Activated naive CD4-positive, alpha-beta T cell treated with anti-CD3 and anti-CD28 coated beads, Interleukin-2, amount 50 U/mL, for 16 hours (primary cell): ENCODE measurements around the gene FRS2.
"Not testable (repeated sequence)": the region's sequence is repeated elsewhere in the genome, so short reads cannot be mapped to it uniquely, and the experiment has no call there.

Experiments
- DNase-seq: peaks from one replicate; pipeline ENCODE4 v3.0.0-alpha.2; 2020

FRS2 gene

DNA sequence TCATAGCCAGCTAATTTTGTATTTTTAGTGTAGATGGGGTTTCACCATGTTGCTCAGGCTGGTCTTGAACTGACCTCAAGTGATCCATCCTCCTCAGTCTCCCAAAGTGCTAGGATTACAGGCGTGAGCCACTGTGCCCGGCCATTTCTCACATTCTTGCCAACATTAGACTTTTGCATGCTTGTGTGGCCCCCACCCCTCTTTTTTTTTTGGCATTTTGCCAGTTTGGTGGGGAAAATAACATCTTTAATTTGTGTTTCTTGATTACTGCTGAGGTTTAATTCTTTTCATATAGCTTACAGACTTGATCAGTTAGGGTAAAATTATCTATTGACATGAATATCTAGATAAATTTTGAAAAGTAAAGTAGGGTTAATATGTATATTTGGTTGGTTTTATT is 118.9 kb downstream of the FRS2 start:
- DNase-seq, result no peak

DNA sequence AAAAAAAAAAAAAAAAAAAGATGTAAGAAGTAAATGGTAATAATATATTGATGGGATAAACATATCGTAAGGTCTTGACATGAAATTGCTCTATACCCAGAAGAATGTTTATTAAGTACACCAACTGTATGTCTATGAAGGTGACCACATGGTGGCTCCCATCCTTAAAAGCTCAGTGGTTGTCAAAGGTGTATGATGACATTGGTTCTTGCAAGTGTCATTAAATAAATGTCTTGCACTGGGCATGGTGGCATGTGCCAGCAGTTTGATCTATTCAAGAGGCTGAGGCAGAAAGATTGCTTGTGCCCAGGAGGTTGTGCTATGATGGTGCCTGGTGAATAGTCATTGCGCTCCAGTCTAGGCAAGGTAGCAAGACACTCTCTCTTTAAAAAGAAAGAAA is 125.5 kb downstream of the FRS2 start:
- DNase-seq, result no peak

GRCh38 chr12:69598174-69598753 is 128.1 kb downstream of the FRS2 start:
- DNase-seq, result no peak

GRCh38 chr12:69600804-69601203 is 130.6 kb downstream of the FRS2 start:
- DNase-seq, result no peak

DNA sequence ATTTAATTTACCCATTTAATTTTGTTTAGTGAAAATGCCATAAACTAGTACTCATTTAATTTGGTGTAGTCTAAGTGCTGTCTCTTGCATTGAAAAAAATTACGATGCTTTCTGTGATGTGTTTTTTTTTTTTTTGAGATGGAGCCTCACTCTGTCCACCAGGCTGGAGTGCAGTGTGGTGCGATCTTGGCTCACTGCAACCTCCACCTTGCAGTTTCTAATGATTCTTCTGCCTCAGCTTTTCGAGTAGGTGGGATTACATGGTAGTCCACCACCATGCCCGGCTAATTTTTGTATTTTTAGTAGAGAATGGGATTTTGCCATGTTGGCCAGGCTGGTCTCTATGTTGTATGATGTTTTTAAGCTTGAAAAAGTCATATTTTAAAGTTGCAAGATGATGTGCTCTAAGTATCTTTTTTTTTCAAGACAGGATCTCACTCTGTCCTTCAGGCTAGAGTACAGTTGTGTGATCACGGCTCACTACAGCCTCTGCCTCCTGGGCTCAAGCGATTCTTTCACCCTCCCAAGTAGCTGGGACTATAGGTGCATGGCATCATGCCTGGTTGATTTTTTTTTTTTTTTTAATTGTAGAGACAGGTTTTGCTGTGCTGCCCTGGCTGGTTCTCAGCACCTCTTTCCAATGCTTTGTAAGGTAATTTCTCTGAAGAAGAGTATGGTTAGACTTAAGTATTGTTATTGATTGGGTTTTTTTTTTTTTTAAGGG is 131.9 kb downstream of the FRS2 start:
- no peak for DNase-seq

DNA sequence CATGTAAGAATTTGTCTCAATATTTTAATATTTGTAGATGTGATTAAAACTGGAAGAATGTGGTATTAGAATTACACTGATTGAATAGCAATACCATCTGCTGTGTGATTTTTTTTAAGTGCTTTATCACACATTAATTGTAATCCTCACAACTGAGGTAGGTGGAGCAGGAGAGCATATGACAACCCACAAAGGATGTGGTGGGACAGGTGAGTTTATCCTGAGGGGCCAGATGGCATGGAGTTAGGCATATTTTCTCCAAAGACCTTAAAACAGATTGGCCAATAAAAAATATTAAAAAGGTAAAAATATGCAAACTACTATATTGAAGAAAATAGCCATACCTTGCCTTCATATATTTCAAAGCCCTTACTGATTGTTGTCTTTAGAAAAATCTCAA is 132.8 kb downstream of the FRS2 start:
- DNase-seq, result no peak

GRCh38 chr12:69603556-69603955 is 133.4 kb downstream of the FRS2 start:
- not testable (repeated sequence) for DNase-seq

DNA sequence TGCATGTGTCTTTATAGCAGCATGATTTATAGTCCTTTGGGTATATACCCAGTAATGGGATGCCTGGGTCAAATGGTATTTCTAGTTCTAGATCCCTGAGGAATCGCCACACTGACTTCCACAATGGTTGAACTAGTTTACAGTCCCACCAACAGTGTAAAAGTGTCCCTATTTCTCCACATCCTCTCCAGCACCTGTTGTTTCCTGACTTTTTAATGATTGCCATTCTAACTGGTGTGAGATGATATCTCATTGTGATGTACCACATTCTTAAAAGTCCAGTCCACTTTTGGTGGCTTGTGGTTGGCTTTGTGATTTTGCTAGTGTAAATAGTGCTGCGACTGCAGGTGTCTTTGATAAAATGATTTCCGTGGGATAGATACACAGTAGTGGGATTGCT is 134.1 kb downstream of the FRS2 start:
- DNase-seq, result not testable (repeated sequence)

DNA sequence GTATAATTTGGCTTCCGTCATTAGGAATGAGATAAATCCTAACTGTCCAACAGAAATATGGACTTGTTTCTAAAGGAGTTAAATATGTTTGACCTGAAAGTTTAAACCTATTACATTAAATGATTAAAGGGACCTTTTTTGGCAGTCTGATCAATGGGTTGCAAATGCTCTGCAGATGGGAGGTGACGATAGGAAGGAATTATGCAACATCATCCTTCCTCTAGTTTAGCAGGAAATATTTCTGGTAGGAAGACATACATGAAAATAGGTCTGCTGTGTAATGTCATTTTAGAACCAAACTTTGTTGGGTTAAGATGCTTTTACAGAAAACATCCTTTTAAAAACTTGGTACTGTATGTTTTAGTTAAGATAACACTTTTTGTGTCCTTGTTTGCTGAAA is 137.9 kb downstream of the FRS2 start:
- no peak for DNase-seq

DNA sequence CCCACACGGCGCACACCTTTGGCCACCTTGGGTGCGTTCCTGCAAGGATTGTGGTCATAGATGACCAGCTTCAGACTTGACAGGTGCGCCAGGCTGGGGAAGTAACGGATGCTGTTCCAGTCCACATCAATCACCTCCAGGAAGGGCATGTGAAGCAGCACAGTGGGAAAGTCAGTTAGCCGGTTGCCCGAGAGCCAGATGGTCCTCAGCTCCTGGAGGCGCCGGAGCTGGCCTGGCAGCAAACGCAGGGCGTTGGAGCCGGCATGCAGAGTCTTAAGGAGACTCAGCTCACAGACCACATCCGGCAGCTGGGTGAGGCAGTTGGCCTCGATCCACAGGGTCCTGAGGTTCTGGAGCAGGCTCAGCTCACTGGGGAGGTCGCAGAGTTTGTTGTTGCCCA is 139.9 kb downstream of the FRS2 start:
- DNase-seq, result no peak

- DNase-seq, result no peak
These were observed 140.5 kb downstream of the FRS2 start, which contains the start of gene LRRC10 for GRCh38 chr12:69610729-69611128. Gene LRRC10, minus strand, starts transcription at chr12:69610907. Its CDS starts 69 bp downstream, at chr12:69610838.

DNA sequence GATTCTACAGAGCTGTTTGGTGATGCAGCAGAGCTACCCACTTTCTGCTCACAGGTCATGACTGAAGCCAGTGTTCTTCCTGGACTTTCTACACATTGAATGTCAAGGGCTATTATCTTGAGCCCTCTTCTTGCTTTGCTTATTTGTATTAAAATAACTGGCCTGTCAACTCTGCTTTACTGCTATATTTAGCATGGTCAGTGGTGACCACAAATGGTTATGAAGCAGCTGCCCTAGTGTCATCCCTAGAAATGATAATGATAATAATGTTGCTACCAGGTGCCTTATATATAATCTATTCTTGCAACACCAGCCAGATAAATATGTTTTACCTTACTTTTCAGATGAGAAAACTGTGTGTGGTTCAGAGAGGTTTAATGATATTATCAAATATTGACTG is 143.2 kb downstream of the FRS2 start:
- no peak for DNase-seq

GRCh38 chr12:69616025-69616424 is 145.8 kb downstream of the FRS2 start:
- no peak for DNase-seq

GRCh38 chr12:69619050-69619449 is 148.9 kb downstream of the FRS2 start:
- DNase-seq, result no peak

- DNase-seq, result no peak
These were observed 149.9 kb downstream of the FRS2 start for GRCh38 chr12:69620077-69620476.

GRCh38 chr12:69620921-69621320 is 150.7 kb downstream of the FRS2 start:
- DNase-seq, result no peak

DNA sequence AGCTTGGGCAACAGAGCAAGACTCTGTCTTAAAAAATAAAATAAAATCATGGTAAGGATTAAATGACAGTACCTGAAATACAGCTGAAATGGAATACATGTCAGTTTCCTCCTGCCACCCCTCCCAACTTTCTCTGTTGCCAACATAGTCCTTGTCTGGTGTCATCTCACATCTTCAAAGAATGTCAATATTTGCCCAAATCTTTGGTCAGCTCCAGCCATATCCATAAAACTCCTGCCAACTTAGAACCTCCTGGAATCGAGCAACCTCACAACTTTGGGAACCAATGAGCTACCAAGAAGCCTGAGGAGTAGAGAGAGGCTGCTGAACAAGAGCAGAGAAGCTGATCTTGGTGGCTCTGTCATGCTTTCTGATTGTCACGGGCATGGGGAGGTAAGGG is 151.4 kb downstream of the FRS2 start:
- no peak for DNase-seq

- DNase-seq, result no peak
These were observed 153.8 kb downstream of the FRS2 start for GRCh38 chr12:69623970-69624369.

DNA sequence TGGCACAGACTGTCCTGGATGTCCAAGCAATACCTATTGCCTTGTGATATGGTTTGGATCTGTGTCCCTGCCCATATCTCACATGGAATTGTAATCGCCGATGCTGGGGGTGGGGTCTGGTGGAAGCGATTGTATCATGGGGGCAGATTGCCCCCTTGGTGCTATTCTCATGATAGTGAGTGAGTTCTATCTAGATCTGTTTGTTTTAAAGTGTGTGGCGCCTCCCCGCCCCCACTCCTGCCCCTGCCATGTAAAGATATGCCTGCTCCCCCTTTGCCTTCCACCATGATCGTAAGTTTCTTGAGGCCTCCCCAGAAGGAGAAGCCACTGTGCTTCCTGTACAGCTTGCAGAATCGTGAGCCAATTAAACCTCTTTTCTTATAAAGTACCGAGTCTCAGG is 157.3 kb downstream of the FRS2 start:
- DNase-seq, result no peak
